ENCODE data around the gene LMO7.
"Not testable (repeated sequence)": the region's sequence is repeated elsewhere in the genome, so short reads cannot be mapped to it uniquely, and the experiment has no call there.

Gene LMO7

GRCh38 chr13:75648446-75648845 is 12.3 kb downstream of the LMO7 start:
- DNase-seq = no peak

- DNase-seq = no peak
Observed at GRCh38 chr13:75651013-75651412, 14.9 kb downstream of the LMO7 start.

GRCh38 chr13:75652726-75653125 is 16.6 kb downstream of the LMO7 start:
- no peak for DNase-seq

- DNase-seq = no peak
Observed at GRCh38 chr13:75656425-75656989, 20.4 kb downstream of the LMO7 start.

- no peak for DNase-seq
Observed at GRCh38 chr13:75657111-75657510, 21.0 kb downstream of the LMO7 start.

GRCh38 chr13:75660694-75661093 is 24.6 kb downstream of the LMO7 start:
- no peak for DNase-seq

GRCh38 chr13:75661443-75661842 is 25.3 kb downstream of the LMO7 start:
- DNase-seq = no peak

GRCh38 chr13:75666646-75667351 is 30.7 kb downstream of the LMO7 start:
- no peak for DNase-seq

GRCh38 chr13:75669706-75670105 is 33.6 kb downstream of the LMO7 start:
- DNase-seq = no peak

GRCh38 chr13:75670496-75670895 is 34.4 kb downstream of the LMO7 start:
- DNase-seq = no peak

- no peak for DNase-seq
Observed at GRCh38 chr13:75675421-75675820, 39.3 kb downstream of the LMO7 start.

GRCh38 chr13:75679459-75679858 is 43.3 kb downstream of the LMO7 start:
- no peak for DNase-seq

GRCh38 chr13:75680251-75680650 is 44.1 kb downstream of the LMO7 start:
- not testable (repeated sequence) for DNase-seq

GRCh38 chr13:75682326-75682725 is 46.2 kb downstream of the LMO7 start:
- no peak for DNase-seq

GRCh38 chr13:75685239-75685697 is 49.1 kb downstream of the LMO7 start:
- no peak for DNase-seq

- no peak for DNase-seq
Observed at GRCh38 chr13:75687150-75687763, 51.1 kb downstream of the LMO7 start.

GRCh38 chr13:75689686-75690085 is 53.6 kb downstream of the LMO7 start:
- DNase-seq = no peak

GRCh38 chr13:75690607-75691006 is 54.5 kb downstream of the LMO7 start:
- DNase-seq = no peak

- no peak for DNase-seq
Observed at GRCh38 chr13:75691183-75691582, 55.1 kb downstream of the LMO7 start.

GRCh38 chr13:75693227-75693626 is 57.1 kb downstream of the LMO7 start:
- no peak for DNase-seq

GRCh38 chr13:75694722-75695121 is 58.6 kb downstream of the LMO7 start:
- no peak for DNase-seq

- not testable (repeated sequence) for DNase-seq
Observed at GRCh38 chr13:75695908-75696307, 59.8 kb downstream of the LMO7 start.

GRCh38 chr13:75699062-75699461 is 62.9 kb downstream of the LMO7 start:
- DNase-seq = no peak

- not testable (repeated sequence) for DNase-seq
Observed at GRCh38 chr13:75699717-75700116, 63.6 kb downstream of the LMO7 start.

Data from NCI-H524 treated with DMSO at 0.1 percent for 48 hours (cell line).